ENCODE measurements around the gene KDM2B.

Gene KDM2B

DNA sequence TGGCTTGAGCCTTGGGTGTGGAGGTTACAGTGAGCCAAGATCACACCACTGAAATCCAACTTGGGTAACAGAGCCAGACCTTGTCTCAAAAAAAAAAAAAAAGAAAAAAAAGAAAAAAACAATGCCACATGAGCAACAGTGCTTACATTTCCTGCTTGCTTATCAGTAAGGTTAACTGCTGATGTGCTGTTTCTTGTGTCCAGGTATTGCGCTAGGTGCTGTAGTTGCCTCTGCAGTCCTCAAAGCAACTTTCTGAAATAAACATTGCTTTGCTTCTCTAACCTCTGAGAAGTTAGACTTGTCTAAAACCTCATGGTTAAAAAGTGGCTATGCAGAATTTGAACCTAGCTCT lies 156.2 kb downstream of the KDM2B start:
- TF ChIP-seq, protein P1, sequence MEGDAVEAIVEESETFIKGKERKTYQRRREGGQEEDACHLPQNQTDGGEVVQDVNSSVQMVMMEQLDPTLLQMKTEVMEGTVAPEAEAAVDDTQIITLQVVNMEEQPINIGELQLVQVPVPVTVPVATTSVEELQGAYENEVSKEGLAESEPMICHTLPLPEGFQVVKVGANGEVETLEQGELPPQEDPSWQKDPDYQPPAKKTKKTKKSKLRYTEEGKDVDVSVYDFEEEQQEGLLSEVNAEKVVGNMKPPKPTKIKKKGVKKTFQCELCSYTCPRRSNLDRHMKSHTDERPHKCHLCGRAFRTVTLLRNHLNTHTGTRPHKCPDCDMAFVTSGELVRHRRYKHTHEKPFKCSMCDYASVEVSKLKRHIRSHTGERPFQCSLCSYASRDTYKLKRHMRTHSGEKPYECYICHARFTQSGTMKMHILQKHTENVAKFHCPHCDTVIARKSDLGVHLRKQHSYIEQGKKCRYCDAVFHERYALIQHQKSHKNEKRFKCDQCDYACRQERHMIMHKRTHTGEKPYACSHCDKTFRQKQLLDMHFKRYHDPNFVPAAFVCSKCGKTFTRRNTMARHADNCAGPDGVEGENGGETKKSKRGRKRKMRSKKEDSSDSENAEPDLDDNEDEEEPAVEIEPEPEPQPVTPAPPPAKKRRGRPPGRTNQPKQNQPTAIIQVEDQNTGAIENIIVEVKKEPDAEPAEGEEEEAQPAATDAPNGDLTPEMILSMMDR (IDR thresholded peaks at IDR 0.05; ENCODE audit: low read depth, low read length, missing control alignments), result no peak
- no peak for DNase-seq (ENCODE audit: extremely low read depth, low read depth)
- no peak overlapping the region for H3K4me3 ChIP-seq (replicated peaks; ENCODE audit: low read depth, low read length)

DNA sequence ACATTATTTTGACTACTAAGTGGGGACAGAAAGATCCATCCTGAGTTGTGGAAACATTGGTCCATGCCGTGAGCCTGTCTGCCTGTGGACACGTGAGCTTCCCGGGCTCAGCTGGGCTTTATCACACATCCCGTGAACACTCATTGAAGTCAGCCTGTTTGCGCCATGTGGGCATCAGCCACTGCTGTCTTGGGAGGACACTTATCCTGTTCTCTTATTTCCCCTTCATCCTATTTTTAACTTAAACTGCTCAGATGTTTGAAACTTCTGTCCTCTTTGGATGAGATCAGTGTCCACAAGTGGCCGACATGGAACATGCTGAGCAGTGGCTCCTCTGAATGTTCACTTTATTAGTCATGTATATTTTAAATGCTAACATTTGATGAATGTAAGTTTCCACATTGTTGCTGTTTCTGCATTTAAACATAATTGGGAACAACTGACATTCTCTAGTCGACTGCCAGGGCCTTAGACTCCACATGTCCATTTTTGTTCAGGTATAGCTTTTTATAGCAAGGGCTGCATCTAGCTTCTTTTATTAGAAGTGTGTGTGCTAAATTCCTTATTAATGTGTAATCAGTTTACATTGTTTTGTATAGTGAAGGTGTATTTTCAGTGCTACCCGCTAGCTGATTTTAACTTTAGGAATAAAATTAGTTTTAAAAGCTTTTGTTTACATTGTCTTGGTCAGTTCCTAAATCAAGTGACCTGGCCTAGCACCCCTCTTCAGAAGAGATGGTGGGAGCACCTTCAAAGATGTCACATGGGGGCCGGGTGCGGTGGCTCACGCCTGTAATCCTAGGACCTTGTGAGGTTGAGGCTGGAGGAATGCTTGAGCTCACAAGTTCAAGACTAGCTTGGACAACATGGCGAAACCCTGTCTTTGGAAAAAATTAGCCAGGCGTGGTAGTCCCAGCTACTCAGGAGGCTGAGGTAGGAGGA lies 156.9 kb downstream of the KDM2B start:
- no peak for DNase-seq (ENCODE audit: extremely low read depth, low read depth)
- TF ChIP-seq, protein P1 (IDR thresholded peaks at IDR 0.05; ENCODE audit: low read depth, low read length, missing control alignments), result no peak
- H3K4me3 ChIP-seq (replicated peaks; ENCODE audit: low read depth, low read length), result no peak overlapping the region

DNA sequence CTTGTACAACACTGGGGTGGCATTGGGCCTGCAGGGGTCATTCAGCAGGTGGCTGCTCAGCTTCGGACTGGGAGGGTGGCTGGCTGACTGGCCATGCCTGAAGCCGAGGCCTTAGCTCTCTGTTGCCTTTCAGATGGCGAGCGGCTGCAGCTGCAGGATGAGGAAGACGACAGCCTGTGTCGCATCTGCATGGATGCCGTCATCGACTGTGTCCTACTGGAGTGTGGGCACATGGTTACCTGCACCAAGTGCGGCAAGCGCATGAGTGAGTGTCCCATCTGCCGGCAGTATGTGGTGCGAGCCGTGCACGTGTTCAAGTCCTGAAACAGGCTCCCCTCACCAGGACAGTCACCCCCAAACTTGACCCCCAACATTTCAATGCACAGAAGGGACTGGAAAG lies 157.6 kb downstream of the KDM2B start:
- no peak for DNase-seq (ENCODE audit: extremely low read depth, low read depth)
- TF ChIP-seq, protein P1 (IDR thresholded peaks at IDR 0.05; ENCODE audit: low read depth, low read length, missing control alignments), result no peak
- no peak overlapping the region for H3K4me3 ChIP-seq (replicated peaks; ENCODE audit: low read depth, low read length)

- no peak for DNase-seq (ENCODE audit: extremely low read depth, low read depth)
- TF ChIP-seq, protein P1 (IDR thresholded peaks at IDR 0.05; ENCODE audit: low read depth, low read length, missing control alignments), result no peak
- no peak overlapping the region for H3K4me3 ChIP-seq (replicated peaks; ENCODE audit: low read depth, low read length)
These were observed 160.7 kb downstream of the KDM2B start for GRCh38 chr12:121420109-121420508.

- DNase-seq (ENCODE audit: extremely low read depth, low read depth), result no peak
- TF ChIP-seq, protein P1 (IDR thresholded peaks at IDR 0.05; ENCODE audit: low read depth, low read length, missing control alignments), result no peak
- no peak overlapping the region for H3K4me3 ChIP-seq (replicated peaks; ENCODE audit: low read depth, low read length)
These were observed 163.0 kb downstream of the KDM2B start for GRCh38 chr12:121417847-121418246.

- H3K4me3 ChIP-seq (replicated peaks; ENCODE audit: low read depth, low read length), result no peak overlapping the region
- TF ChIP-seq, protein P1 (IDR thresholded peaks at IDR 0.05; ENCODE audit: low read depth, low read length, missing control alignments), result no peak
- no peak for DNase-seq (ENCODE audit: extremely low read depth, low read depth)
These were observed 166.9 kb downstream of the KDM2B start for GRCh38 chr12:121413917-121414316.
